NB4 (cell line): Measurements from ENCODE around the gene DCBLD2.

ENCODE experiments used
- DNase-seq: peaks from one replicate; pipeline ENCODE4 v3.0.0; 2010; ENCODE audit warnings: low read depth
- H3K4me3 ChIP-seq: one replicate; pipeline ENCODE4 v1.5.1; 2011; ENCODE audit warnings: mild to moderate bottlenecking, low read depth, low read length, moderate library complexity
- MYC ChIP-seq: IDR thresholded peaks from 2 replicates; pipeline ENCODE4 v1.6.1; 2011; ENCODE audit warnings: low read depth, low read length
- POLR2A ChIP-seq: IDR thresholded peaks from 2 replicates; pipeline ENCODE4 v1.6.1; 2011; ENCODE audit warnings: mild to moderate bottlenecking; ENCODE audit not compliant: insufficient read length; ENCODE audit errors: extremely low read depth
- TF ChIP-seq, protein P1 (sequence below): IDR thresholded peaks from one replicate; pipeline ENCODE4 v1.5.1; 2012; ENCODE audit warnings: low read depth, low read length
- TF ChIP-seq, protein P2 (sequence below): IDR thresholded peaks from 2 replicates; pipeline ENCODE4 v1.6.1; 2011; ENCODE audit warnings: low read depth, low read length

DCBLD2 gene

DNA sequence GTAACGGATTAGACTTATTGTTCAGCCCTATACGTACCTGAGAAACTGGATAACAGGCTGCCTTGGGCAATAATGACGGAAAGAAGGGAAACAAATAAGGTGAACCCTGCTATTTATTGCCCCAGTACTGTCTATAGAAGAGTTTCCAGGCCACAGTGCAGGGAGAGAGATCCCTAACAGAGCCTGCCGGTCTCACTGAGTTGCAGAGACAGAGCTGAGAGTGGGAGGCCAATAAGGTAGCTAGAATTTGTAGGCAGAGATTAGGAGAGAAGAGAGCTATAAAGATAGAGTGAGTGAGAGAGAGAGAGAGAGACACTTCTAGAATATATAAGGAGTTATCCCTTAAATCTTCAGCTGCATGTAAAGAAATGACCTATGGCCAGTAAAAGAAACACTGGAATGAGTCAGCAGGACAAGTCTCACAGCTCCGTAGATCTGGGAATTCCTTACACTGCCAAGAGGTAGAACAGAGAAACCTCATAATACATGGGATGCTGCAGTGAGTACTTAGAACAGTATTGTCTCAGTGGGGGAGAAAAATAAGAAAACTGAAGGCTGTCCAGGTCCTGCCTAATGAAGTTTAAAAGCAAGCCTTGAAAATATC lies 86.6 kb downstream of the DCBLD2 start:
- DNase-seq: no peak
- H3K4me3 ChIP-seq: no peak overlapping the region
- TF ChIP-seq, protein P1, sequence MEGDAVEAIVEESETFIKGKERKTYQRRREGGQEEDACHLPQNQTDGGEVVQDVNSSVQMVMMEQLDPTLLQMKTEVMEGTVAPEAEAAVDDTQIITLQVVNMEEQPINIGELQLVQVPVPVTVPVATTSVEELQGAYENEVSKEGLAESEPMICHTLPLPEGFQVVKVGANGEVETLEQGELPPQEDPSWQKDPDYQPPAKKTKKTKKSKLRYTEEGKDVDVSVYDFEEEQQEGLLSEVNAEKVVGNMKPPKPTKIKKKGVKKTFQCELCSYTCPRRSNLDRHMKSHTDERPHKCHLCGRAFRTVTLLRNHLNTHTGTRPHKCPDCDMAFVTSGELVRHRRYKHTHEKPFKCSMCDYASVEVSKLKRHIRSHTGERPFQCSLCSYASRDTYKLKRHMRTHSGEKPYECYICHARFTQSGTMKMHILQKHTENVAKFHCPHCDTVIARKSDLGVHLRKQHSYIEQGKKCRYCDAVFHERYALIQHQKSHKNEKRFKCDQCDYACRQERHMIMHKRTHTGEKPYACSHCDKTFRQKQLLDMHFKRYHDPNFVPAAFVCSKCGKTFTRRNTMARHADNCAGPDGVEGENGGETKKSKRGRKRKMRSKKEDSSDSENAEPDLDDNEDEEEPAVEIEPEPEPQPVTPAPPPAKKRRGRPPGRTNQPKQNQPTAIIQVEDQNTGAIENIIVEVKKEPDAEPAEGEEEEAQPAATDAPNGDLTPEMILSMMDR: no peak

DNA sequence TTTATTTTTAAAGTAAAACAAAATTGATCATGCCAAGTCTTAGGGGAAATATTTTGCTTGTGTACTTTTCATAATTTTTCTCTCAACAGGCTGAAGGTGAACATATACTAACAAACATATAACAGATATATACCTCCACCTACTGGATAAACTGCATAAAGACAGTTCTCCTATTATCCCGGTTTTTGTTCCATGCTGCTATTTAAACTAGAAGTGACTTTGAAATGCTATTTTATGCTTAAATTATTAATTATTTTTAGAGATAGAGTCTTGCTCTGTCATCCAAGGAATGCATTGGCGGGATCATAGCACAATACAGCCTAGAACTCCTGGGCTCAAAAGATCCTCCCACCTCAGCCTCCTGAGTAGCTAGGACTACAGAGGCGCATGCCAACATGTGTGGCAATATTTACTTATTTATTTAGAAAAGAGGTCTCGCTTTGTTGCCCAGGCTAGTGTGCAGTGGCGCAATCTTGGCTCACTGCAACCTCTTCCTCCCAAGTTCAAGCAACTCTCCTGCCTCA lies 88.6 kb downstream of the DCBLD2 start:
- peak; percentile 55 for DNase-seq
- H3K4me3 ChIP-seq: no peak overlapping the region
- TF ChIP-seq POLR2A: no peak
- no peak for TF ChIP-seq MYC
- TF ChIP-seq, protein P2, sequence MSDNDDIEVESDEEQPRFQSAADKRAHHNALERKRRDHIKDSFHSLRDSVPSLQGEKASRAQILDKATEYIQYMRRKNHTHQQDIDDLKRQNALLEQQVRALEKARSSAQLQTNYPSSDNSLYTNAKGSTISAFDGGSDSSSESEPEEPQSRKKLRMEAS: no peak
- TF ChIP-seq, protein P1: peak; percentile 34

DNA sequence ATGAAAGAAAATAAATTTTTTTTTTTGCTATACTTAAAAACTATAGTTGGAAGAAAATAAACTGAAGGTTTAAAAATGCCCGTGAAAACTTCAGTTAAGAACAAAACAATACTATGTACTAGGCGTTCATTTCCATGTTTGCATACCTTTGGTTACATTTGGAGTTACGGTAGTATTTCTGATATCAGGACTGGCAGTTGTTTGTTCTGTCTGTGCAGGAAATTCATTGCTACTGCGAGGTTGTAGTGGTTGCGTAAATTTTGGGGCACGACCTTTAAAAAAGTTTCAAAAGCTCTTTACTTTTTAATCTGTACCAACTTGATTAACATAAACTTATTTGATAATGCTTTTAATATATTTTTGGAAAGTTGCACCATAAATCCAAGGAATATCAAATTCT lies 90.4 kb downstream of the DCBLD2 start:
- no peak overlapping the region for H3K4me3 ChIP-seq
- DNase-seq: peak; percentile 56
- TF ChIP-seq POLR2A (no peak), MYC (no peak)
- TF ChIP-seq, protein P2: no peak
- TF ChIP-seq, protein P1: no peak

DNA sequence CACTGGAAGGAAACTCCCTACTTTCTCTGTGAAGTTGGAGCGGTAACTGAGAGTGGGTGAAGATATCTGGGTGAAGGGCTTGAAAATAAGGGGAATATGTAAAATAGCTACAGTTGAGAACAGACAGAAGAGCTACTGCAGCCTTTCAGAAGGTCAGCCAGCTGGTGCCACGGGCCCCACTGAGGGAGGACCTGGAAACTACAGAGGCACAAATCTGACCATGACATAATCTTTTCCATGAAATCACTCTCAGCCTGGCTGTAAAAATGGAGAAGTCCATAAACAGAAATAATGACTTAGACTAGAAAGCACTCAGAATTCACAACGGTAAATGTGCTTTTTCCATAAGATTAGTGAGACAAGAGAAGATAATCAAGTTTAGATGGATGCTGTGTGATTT lies 91.9 kb downstream of the DCBLD2 start:
- no peak overlapping the region for H3K4me3 ChIP-seq
- DNase-seq: no peak
- TF ChIP-seq MYC (no peak), POLR2A (no peak)
- TF ChIP-seq, protein P2: no peak
- TF ChIP-seq, protein P1: no peak

DNA sequence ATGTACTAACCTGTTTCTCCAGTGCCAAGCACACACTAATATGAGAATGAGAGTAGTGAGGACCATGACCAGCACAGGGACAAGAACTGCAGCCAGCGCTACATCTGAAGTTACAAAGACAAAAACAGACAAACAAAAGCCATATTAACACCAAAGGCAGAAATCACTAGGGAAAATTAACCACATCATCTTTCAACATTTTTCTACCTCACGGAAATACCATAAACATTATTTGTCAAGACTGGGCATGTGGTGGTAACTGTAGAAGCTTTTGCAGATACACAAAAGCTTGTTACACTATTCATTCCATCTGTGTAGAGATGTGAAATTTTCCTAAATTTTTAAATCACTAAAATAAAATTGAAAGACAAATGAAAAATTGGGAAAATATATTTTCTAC lies 93.4 kb downstream of the DCBLD2 start:
- TF ChIP-seq, protein P2: no peak
- TF ChIP-seq POLR2A (no peak), MYC (no peak)
- TF ChIP-seq, protein P1: no peak
- DNase-seq: no peak

DNA sequence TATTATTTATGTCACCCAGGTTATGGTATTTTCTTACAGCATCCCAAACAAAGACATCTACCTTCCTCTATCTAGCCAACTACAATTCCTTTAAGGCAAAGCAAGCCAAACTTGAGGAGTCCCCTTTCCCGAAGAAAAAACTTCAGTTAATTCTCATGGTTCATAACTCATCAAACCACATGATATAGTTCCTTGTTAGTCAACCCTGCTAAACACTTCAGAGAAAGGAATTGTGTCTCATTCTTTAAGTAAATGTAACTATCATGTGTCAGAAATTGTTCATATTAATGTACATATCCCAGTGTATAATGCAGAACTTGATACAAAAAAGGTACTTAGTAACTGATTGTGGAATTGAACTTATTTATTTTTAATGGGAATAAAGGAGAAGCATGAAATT lies 93.9 kb downstream of the DCBLD2 start:
- no peak for DNase-seq
- TF ChIP-seq, protein P1: no peak
- TF ChIP-seq, protein P2: no peak
- no peak for TF ChIP-seq MYC
- no peak for TF ChIP-seq POLR2A
- H3K4me3 ChIP-seq: no peak overlapping the region

More for the DNA sequence above, 93.4 kb downstream of the DCBLD2 start:
- no peak overlapping the region for H3K4me3 ChIP-seq
